CD4-positive, CD25-positive, alpha-beta regulatory T cell (primary cell): ENCODE data around the gene ARHGAP12. TPM values are rescaled to one million over a fixed set of nuclear protein-coding genes. Genes with fewer than 3 reads are reported as not detected.

Experiments used
- ATAC-seq, 2 donors: fragments of 150-1000 bp; cut with Tn5 transposase; one replicate each; pipeline ENCODE4 v1.10.0; 2021; ENCODE audit warnings: low read depth in 2 of 2, moderate number of reproducible peaks in 2 of 2, moderate library complexity in 1 of 2
- DNase-seq, 3 donors: peaks; one replicate each; pipeline versions ENCODE4 v3.0.0 to v3.0.0-alpha.2; 2012 to 2022; ENCODE audit warnings: mixed read lengths in 1 of 3
- H3K27ac ChIP-seq: one replicate; pipeline ENCODE4 v1.7.0; 2013; ENCODE audit warnings: mild to moderate bottlenecking, low read length; ENCODE audit not compliant: insufficient read depth, poor library complexity, severe bottlenecking
- H3K27me3 ChIP-seq: one replicate; pipeline ENCODE4 v1.7.0; 2013; ENCODE audit warnings: low read length; ENCODE audit not compliant: control insufficient read depth, insufficient read depth
- H3K36me3 ChIP-seq: one replicate; pipeline ENCODE4 v1.7.0; 2013; ENCODE audit warnings: mild to moderate bottlenecking, low read length, moderate library complexity; ENCODE audit not compliant: control insufficient read depth, insufficient read depth
- H3K4me1 ChIP-seq: 2 replicates; pipeline ENCODE4 v1.7.0; 2013; ENCODE audit warnings: mild to moderate bottlenecking, low read length; ENCODE audit not compliant: insufficient read depth, control insufficient read depth, poor library complexity, severe bottlenecking
- H3K4me3 ChIP-seq: one replicate; pipeline ENCODE4 v1.7.0; 2013; ENCODE audit warnings: low read depth, mild to moderate bottlenecking, low read length, moderate library complexity
- H3K9me3 ChIP-seq, 2 experiments: 1 replicate in 1 of 2; 2 replicates in 1 of 2; pipeline ENCODE4 v1.7.0; 2013; ENCODE audit warnings: low read length in 2 of 2, mild to moderate bottlenecking in 1 of 2, moderate library complexity in 1 of 2; ENCODE audit not compliant: control insufficient read depth in 2 of 2
- H3K27ac Mint-ChIP-seq, 3 donors: one replicate each; pipeline ENCODE4 v1.8.0; 2020 to 2022; ENCODE audit warnings: mild to moderate bottlenecking in 3 of 3, mixed read lengths in 3 of 3, moderate library complexity in 2 of 3
- H3K27me3 Mint-ChIP-seq: one replicate; pipeline ENCODE4 v1.8.0; 2022; ENCODE audit warnings: mild to moderate bottlenecking, mixed read lengths
- H3K36me3 Mint-ChIP-seq: one replicate; pipeline ENCODE4 v1.8.0; 2020; ENCODE audit warnings: mixed read lengths
- H3K4me1 Mint-ChIP-seq, 4 donors: one replicate each; pipeline ENCODE4 v1.8.0; 2020 to 2022; ENCODE audit warnings: mixed read lengths in 4 of 4, mild to moderate bottlenecking in 1 of 4
- H3K4me3 Mint-ChIP-seq, 4 donors: one replicate each; pipeline ENCODE4 v1.8.0; 2020 to 2022; ENCODE audit warnings: mild to moderate bottlenecking in 4 of 4, mixed read lengths in 4 of 4, moderate library complexity in 3 of 4
- H3K9me3 Mint-ChIP-seq, 7 donors: one replicate each; pipeline ENCODE4 v1.8.0; 2020 to 2022; ENCODE audit warnings: mixed read lengths in 7 of 7, mild to moderate bottlenecking in 3 of 7, moderate library complexity in 2 of 7
- polyA plus RNA-seq, 4 donors: library from polyadenylated mRNA; unstranded; fragments of 300-500 nt; fragmentation: Illumina TruSeq; gene quantifications; one replicate each; pipeline ENCODE4 v1.2.3, GENCODE V29; 2021
- total RNA-seq: library from RNA; stranded (reverse); gene quantifications from one replicate; pipeline ENCODE4 v1.2.3, GENCODE V29; 2022

The ARHGAP12 gene
- total and polyA plus RNA-seq, 5 donors from 2014 or later: 8.8 to 28.3 (median 11.8) TPM

DNA sequence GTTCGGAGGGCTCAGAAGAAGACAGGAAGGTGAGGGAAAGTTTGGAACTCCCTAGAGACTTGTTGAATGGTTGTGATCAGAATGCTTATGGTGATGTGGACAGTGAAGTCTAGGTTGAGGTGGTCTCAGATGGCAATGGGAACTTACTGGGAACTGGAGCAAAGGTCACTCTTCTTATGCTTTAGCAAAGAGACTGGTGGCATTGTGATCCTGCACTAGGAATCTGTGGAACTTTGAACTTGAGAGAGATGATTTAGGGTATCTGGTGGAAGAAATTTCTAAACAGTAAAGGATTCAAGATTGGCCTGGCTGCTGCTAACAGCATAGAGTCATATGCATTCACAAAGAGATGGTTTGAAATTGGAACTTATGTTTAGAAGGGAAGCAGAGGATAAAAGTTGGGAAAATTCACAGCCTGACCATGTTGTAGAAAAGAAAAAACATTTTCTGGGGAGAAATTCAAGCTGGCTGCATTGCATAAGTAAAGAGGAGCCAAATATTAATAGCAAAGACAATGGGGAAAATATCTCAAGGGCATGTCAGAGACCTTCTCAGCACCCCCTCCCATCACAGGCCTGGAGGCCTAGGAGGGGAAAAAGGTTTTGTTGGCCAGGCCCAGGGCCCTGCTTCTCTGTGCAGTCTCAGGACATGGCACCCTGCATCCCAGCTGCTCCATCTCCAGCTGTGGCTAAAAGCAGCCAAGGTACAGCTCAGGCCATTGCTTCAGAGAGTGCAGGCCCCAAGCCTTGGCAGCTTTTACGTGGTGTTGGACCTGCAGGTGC is 26.0 kb upstream of the ARHGAP12 start:
- H3K4me3 ChIP-seq: no peak overlapping the region
- peaks cover 0 to 2% of the 10 kb centered on the region in 2 experiments for H3K9me3 ChIP-seq
- no peaks in the 10 kb centered on the region for H3K4me1 ChIP-seq
- H3K27ac ChIP-seq: no peak overlapping the region
- H3K9me3 Mint-ChIP-seq: peaks cover 1 to 14% (median 8%) of the 10 kb centered on the region in 7 donors
- ATAC-seq (no peak), DNase-seq (no peak)
- H3K27me3 ChIP-seq: no peaks in the 10 kb centered on the region
- H3K4me3 Mint-ChIP-seq: no peak overlapping the region
- peaks cover 0 to 7% (median 0%) of the 10 kb centered on the region in 4 donors for H3K4me1 Mint-ChIP-seq
- peaks cover 13% of the 10 kb centered on the region for H3K27me3 Mint-ChIP-seq
- no peak overlapping the region for H3K27ac Mint-ChIP-seq
- H3K36me3 Mint-ChIP-seq: no peaks in the 10 kb centered on the region
- H3K36me3 ChIP-seq: no peaks in the 10 kb centered on the region

DNA sequence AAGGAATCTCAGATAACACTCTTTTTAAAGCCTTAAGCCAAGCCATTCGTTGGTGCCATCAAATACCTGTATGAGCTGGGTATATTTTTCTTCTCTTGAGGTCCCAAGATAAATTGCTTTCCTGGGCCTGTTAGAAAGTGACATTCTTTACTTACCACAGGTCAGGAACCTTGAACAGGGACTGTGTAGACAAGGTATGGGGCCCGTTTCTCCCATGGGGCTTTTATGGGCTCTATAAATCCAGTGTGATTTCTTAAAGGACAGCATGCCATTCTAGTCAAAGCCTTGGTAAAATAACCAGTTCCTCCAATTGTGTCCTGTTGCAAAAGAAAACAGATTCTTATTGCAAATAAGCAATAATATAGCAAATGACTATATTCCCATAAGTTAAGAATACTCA is 24.8 kb upstream of the ARHGAP12 start:
- Histone ChIP-seq H3K9me3 (peaks cover 0 to 2% of the 10 kb centered on the region in 2 experiments), H3K4me1 (no peaks in the 10 kb centered on the region), H3K27me3 (no peaks in the 10 kb centered on the region), H3K36me3 (no peaks in the 10 kb centered on the region), H3K27ac (no peak overlapping the region), H3K4me3 (no peak overlapping the region)
- ATAC-seq: no peak
- H3K27me3 Mint-ChIP-seq: peaks cover 13% of the 10 kb centered on the region
- H3K36me3 Mint-ChIP-seq: no peaks in the 10 kb centered on the region
- no peak overlapping the region for H3K27ac Mint-ChIP-seq
- H3K4me1 Mint-ChIP-seq: peaks cover 0 to 7% (median 0%) of the 10 kb centered on the region in 4 donors
- no peak for DNase-seq
- no peak overlapping the region for H3K4me3 Mint-ChIP-seq
- H3K9me3 Mint-ChIP-seq: peaks cover 1 to 14% (median 8%) of the 10 kb centered on the region in 7 donors

DNA sequence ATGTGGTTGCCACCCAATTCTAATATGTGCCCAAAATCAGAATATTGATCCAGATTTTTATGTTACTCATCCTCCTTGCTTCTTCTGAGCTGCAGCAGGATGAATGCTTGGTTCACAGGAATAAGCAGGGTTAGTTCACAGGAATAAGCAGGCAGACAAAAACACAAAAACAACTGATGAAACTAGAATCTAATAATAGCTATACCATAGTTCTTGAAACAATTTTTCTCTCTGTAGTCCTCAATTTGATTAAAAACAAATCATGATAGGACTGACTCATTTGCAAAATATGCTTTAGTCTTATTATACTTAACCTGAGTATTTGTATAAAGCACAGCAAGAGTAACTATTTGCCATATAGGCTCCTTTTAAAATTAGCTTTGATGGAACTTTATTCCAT is 24.4 kb upstream of the ARHGAP12 start:
- Mint-ChIP-seq H3K4me3 (no peak overlapping the region), H3K9me3 (peaks cover 1 to 14% (median 8%) of the 10 kb centered on the region in 7 donors), H3K27ac (no peak overlapping the region), H3K36me3 (no peaks in the 10 kb centered on the region), H3K27me3 (peaks cover 13% of the 10 kb centered on the region), H3K4me1 (peaks cover 0 to 7% (median 0%) of the 10 kb centered on the region in 4 donors)
- DNase-seq (no peak), ATAC-seq (no peak)
- Histone ChIP-seq H3K27ac (no peak overlapping the region), H3K4me3 (no peak overlapping the region), H3K27me3 (no peaks in the 10 kb centered on the region), H3K9me3 (peaks cover 0 to 2% of the 10 kb centered on the region in 2 experiments), H3K4me1 (no peaks in the 10 kb centered on the region), H3K36me3 (no peaks in the 10 kb centered on the region)

DNA sequence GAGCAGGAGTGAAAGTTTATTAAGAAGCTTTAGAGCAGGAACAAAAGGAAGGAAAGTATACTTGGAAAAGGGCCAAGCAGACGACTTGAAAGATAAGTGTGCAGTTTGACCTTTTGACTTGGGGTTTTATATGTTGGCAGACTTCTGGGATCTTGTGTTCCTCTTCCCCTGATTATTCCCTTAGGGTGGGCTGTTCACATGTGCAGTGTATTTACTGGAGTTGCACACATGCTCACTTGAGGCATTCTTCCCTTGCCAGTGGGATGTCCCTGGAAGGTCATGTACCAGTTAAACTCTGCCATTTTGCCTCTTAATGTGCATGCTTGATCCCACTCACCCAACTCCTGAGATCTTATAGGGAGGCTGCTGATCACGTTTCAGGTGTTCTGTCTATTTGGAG is 23.4 kb upstream of the ARHGAP12 start:
- H3K4me3 ChIP-seq: no peak overlapping the region
- peaks cover 13% of the 10 kb centered on the region for H3K27me3 Mint-ChIP-seq
- no peak for ATAC-seq

DNA sequence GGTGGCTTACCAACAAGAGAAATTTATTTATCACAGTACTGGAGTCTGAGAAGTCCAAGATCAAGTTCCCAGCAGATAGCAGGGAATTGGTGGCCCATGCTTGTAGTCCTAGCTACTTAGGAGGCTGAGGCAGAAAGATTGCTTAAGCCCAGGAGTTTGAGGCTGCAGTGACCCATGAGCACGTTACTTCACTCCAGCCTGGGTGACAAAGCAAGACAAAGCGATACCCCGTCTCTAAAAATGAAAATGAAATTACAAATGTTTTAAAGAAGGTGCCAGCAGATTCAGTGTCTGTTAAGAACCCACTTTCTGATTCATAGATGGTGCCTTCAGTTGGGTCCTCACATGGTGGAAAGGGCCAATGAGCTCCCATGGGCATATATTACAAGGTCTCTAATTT is 20.6 kb upstream of the ARHGAP12 start:
- no peaks in the 10 kb centered on the region for H3K36me3 ChIP-seq
- H3K27ac Mint-ChIP-seq: no peak overlapping the region
- no peak for ATAC-seq

More for the DNA sequence above, 23.4 kb upstream of the ARHGAP12 start:
- no peak overlapping the region for H3K27ac Mint-ChIP-seq
- H3K36me3 Mint-ChIP-seq: no peaks in the 10 kb centered on the region
- Histone ChIP-seq H3K36me3 (no peaks in the 10 kb centered on the region), H3K27me3 (no peaks in the 10 kb centered on the region), H3K9me3 (peaks cover 0 to 2% of the 10 kb centered on the region in 2 experiments), H3K27ac (no peak overlapping the region), H3K4me1 (no peaks in the 10 kb centered on the region)
- no peak overlapping the region for H3K4me3 Mint-ChIP-seq
- no peak for DNase-seq
- peaks cover 1 to 14% (median 8%) of the 10 kb centered on the region in 7 donors for H3K9me3 Mint-ChIP-seq
- H3K4me1 Mint-ChIP-seq: peaks cover 0 to 7% (median 0%) of the 10 kb centered on the region in 4 donors

DNA sequence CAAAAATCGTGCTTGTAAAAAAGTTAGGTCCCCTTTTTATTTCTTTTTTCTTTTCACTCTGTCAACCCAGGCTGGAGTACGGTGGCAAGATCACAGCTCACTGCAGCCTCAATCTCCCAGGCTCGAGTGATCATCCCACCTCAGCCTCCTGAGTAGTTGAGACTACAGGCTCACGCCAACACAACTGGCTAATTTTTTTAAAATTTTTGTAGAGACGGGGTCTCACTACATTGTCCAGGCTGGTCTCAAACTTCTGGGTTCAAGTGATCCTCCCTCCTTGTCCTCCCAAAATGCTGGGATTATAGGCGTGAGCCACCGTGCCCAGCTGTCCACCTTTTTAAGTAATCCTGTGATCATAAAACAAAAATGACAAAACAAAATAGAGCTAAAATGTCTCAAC is 19.4 kb upstream of the ARHGAP12 start:
- peaks cover 0 to 4% (median 0%) of the 10 kb centered on the region in 4 donors for H3K4me1 Mint-ChIP-seq
- peaks cover 0 to 6% (median 3%) of the 10 kb centered on the region in 7 donors for H3K9me3 Mint-ChIP-seq
- H3K36me3 ChIP-seq: no peaks in the 10 kb centered on the region
- no peak overlapping the region for H3K27ac Mint-ChIP-seq
- H3K4me3 ChIP-seq: no peak overlapping the region
- no peaks in the 10 kb centered on the region for H3K4me1 ChIP-seq
- no peak overlapping the region for H3K27ac ChIP-seq
- H3K9me3 ChIP-seq: no peaks in the 10 kb centered on the region
- H3K36me3 Mint-ChIP-seq: no peaks in the 10 kb centered on the region
- H3K4me3 Mint-ChIP-seq: no peak overlapping the region
- DNase-seq (no peak), ATAC-seq (no peak)
- no peaks in the 10 kb centered on the region for H3K27me3 ChIP-seq
- peaks cover 13% of the 10 kb centered on the region for H3K27me3 Mint-ChIP-seq

More for the DNA sequence above, 20.6 kb upstream of the ARHGAP12 start:
- no peak overlapping the region for H3K4me3 Mint-ChIP-seq
- Histone ChIP-seq H3K9me3 (peaks cover 0 to 2% of the 10 kb centered on the region in 2 experiments), H3K4me1 (no peaks in the 10 kb centered on the region), H3K4me3 (no peak overlapping the region), H3K27me3 (no peaks in the 10 kb centered on the region), H3K27ac (no peak overlapping the region)
- no peak for DNase-seq
- H3K4me1 Mint-ChIP-seq: peaks cover 0 to 4% (median 0%) of the 10 kb centered on the region in 4 donors
- H3K9me3 Mint-ChIP-seq: peaks cover 0 to 8% (median 5%) of the 10 kb centered on the region in 7 donors
- H3K36me3 Mint-ChIP-seq: no peaks in the 10 kb centered on the region
- peaks cover 13% of the 10 kb centered on the region for H3K27me3 Mint-ChIP-seq

DNA sequence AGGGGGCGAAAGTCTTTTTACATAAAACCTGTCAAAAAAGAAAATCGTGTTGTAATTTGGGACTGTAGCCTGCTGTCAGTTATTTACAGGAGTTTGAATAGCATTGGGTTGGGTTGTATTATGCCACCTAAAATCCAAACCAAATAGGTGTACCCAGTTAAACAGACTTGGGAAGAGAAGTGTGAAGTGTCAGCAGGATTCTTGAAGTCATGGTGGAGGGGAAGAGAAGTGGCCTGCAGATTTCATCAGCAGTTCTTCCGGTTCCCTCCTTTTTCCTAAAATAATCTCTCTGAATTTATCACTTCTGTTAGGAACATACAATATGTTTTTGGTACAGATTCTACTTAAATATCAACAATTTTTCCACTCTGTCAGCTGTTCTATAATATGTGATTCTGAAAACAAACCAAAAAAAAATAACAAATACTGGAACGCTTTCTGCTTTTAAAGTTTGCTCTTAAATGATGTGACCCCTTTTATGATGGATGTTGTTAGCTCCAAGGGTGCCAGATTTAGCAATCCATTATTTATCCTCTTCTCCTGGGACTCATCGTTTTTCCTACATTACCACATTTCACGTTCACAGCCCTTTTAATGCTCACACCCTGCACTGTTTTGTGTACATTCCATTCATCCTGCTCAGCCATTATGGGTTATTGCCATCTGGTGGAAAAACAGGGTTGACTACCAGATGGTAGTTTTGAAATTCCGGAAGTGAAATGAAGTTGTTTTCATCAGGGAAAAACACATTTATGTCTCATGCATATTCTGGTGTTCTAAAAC is 18.7 kb upstream of the ARHGAP12 start:
- no peak for DNase-seq

More for the DNA sequence above, 18.7 kb upstream of the ARHGAP12 start:
- Mint-ChIP-seq H3K36me3 (no peaks in the 10 kb centered on the region), H3K4me1 (peaks cover 0 to 4% (median 0%) of the 10 kb centered on the region in 4 donors), H3K9me3 (peaks cover 0 to 6% (median 1%) of the 10 kb centered on the region in 7 donors), H3K27me3 (peaks cover 10% of the 10 kb centered on the region), H3K4me3 (no peak overlapping the region), H3K27ac (no peak overlapping the region)
- no peak overlapping the region for H3K27ac ChIP-seq
- H3K9me3 ChIP-seq: no peaks in the 10 kb centered on the region
- no peak overlapping the region for H3K4me3 ChIP-seq
- H3K27me3 ChIP-seq: no peaks in the 10 kb centered on the region
- no peaks in the 10 kb centered on the region for H3K4me1 ChIP-seq
- H3K36me3 ChIP-seq: no peaks in the 10 kb centered on the region
- ATAC-seq: no peak
